HepG2 (cell line): ENCODE results near the gene SAMD8. TPM values are rescaled to one million over a fixed set of nuclear protein-coding genes. Genes with fewer than 3 reads are reported as not detected.

Source experiments
- ATAC-seq: fragments of 200-7000 bp; cut with Tn5 transposase; 3 replicates; pipeline ENCODE4 v1.9.1; 2020; ENCODE audit warnings: mild to moderate bottlenecking, moderate library complexity
- BruUV-seq: library from RNA; stranded (reverse); fragments of 400-500 nt; replicated peaks from 2 replicates; lab custom pipeline; 2021; lab: Mats Ljungman, UMichigan
- CTCF ChIA-PET: fragments of 300-600 bp; formaldehyde crosslinking; extraction: SDS; loops from one replicate; lab custom pipeline; 2021; ENCODE audit warnings: low total read pairs, inconsistent platforms, low intra/inter-chr PET ratio; lab: Yijun Ruan, JAX
- POLR2A ChIA-PET: fragments of 350-600 bp; sonication (Branson Sonifier 250); formaldehyde crosslinking; loops from one replicate; lab custom pipeline; 2020; ENCODE audit warnings: antibody characterized with exemption, inconsistent platforms; lab: Yijun Ruan, JAX
- DNase-seq: peaks from one replicate; pipeline ENCODE4 v3.0.0-alpha.2; 2015; ENCODE audit warnings: low spot score
- FAIRE-seq: peaks from 3 replicates; lab custom pipeline; 2011; peaks lifted over from hg19 to GRCh38; lab: Jason Lieb, UNC
- H2AFZ ChIP-seq: one replicate; pipeline ENCODE4 v1.6.1; 2011; ENCODE audit warnings: low read length, inconsistent platforms
- H3K27ac ChIP-seq: fragments of 300-600 bp; 3 replicates; pipeline ENCODE4 v1.8.0; 2011; ENCODE audit warnings: mixed run types, mild to moderate bottlenecking, mixed read lengths, low read length, inconsistent platforms; ENCODE audit not compliant: insufficient read depth; ENCODE audit errors: extremely low read length
- H3K27me3 ChIP-seq, 2 experiments: fragments of 200-600 bp in 1 of 2; 2 replicates in 1 of 2; 3 replicates in 1 of 2; pipeline versions ENCODE4 v1.6.0 to v1.8.0; 2011; ENCODE audit warnings: low read length in 2 of 2, mild to moderate bottlenecking in 2 of 2, moderate library complexity in 2 of 2, inconsistent platforms in 1 of 2; ENCODE audit not compliant: insufficient read depth in 2 of 2, control insufficient read depth in 1 of 2
- H3K36me3 ChIP-seq, 2 experiments: fragments of 200-600 bp in 1 of 2; replicated peaks in 1 of 2; 2 replicates in 1 of 2; 3 replicates in 1 of 2; pipeline versions ENCODE4 v1.5.1 to v1.8.0; 2011; ENCODE audit warnings: low read length in 2 of 2, inconsistent platforms in 1 of 2; ENCODE audit not compliant: insufficient read depth in 2 of 2, control insufficient read depth in 1 of 2
- H3K4me1 ChIP-seq: 2 replicates; pipeline ENCODE4 v1.5.1; 2012; ENCODE audit warnings: low read length, inconsistent platforms; ENCODE audit not compliant: insufficient read depth
- H3K4me2 ChIP-seq: 2 replicates; pipeline ENCODE4 v1.6.0; 2011; ENCODE audit warnings: low read depth, low read length, inconsistent platforms
- H3K4me3 ChIP-seq, 3 experiments: fragments of 200-600 bp in 1 of 3; sonication (generic), shearing (Covaris generic) in 1 of 3; replicated peaks in 1 of 3; 2 replicates each; pipeline ENCODE4 v1.5.1; 2011 to 2016; ENCODE audit warnings: low read length in 3 of 3, inconsistent platforms in 2 of 3, low read depth in 2 of 3, mild to moderate bottlenecking in 2 of 3, control low read depth in 1 of 3, mixed read lengths in 1 of 3; ENCODE audit not compliant: insufficient read depth in 1 of 3
- H3K79me2 ChIP-seq: one replicate; pipeline ENCODE4 v1.6.1; 2011; ENCODE audit warnings: low read length, inconsistent platforms; ENCODE audit not compliant: insufficient read depth
- H3K9ac ChIP-seq: 2 replicates; pipeline ENCODE4 v1.6.0; 2011; ENCODE audit warnings: mild to moderate bottlenecking, low read depth, low read length, inconsistent platforms; ENCODE audit not compliant: insufficient read depth
- H3K9me3 ChIP-seq: 2 replicates; pipeline ENCODE4 v1.5.1; 2012; ENCODE audit warnings: mild to moderate bottlenecking, low read length
- H4K20me1 ChIP-seq: 2 replicates; pipeline ENCODE4 v1.6.0; 2011; ENCODE audit warnings: inconsistent platforms, mild to moderate bottlenecking, low read length, moderate library complexity; ENCODE audit not compliant: insufficient read depth
- CBX1 ChIP-seq: IDR thresholded peaks from one replicate; pipeline ENCODE4 v1.6.1; 2016; ENCODE audit warnings: antibody characterized with exemption, low read depth
- HDAC6 ChIP-seq: fragments of 200-600 bp; sonication (generic); IDR thresholded peaks from 2 replicates; pipeline ENCODE4 v1.7.0; 2017; ENCODE audit warnings: mild to moderate bottlenecking, antibody characterized with exemption, low read length, low read depth
- MED13 ChIP-seq: sonication (generic); formaldehyde crosslinking; IDR thresholded peaks from 2 replicates; pipeline ENCODE4 v1.5.0; 2020; ENCODE audit warnings: missing genetic modification reagents
- ZNF205 ChIP-seq: IDR thresholded peaks from 2 replicates; pipeline ENCODE4 v1.6.1; 2018; ENCODE audit warnings: missing biosample characterization, missing genetic modification reagents
- ZNF383 ChIP-seq: sonication (generic); formaldehyde crosslinking; IDR thresholded peaks from 2 replicates; pipeline ENCODE4 v1.4.0; 2020; ENCODE audit warnings: missing genetic modification reagents, mild to moderate bottlenecking, borderline replicate concordance
- ZZZ3 ChIP-seq: sonication (generic); formaldehyde crosslinking; IDR thresholded peaks from 2 replicates; pipeline ENCODE4 v1.4.0; 2020; ENCODE audit warnings: missing genetic modification reagents, mild to moderate bottlenecking, borderline replicate concordance
- WGBS: methylation state at CpG from one replicate; pipeline ENCODE4 v1.1.6; 2017; ENCODE audit warnings: low lambda C conversion rate; 5-methylcytosine and 5-hydroxymethylcytosine counted together
- in situ Hi-C: cut with HindIII; loops from 2 replicates; pipeline ENCODE4 v1.10.0; 2017; ENCODE audit warnings: low pct_unique_long_range_greater_than_20kb; ENCODE audit not compliant: extremely low pct_ligation_motif_present
- intact Hi-C: fragments of 100-400 bp; cut with micrococcal nuclease; formaldehyde crosslinking; loops from one replicate; pipeline ENCODE4 v1.10.0; 2022; ENCODE audit not compliant: unreplicated experiment
- polyA plus RNA-seq, 8 experiments: library from polyadenylated mRNA; depleted of rRNA in 3 of 8; stranded (reverse) in 7 of 8; unstranded in 1 of 8; fragments of >200 nt; fragmentation: Illumina TruSeq in 4 of 8; extraction: Trizol in 4 of 8; gene quantifications; 2 replicates each; pipeline versions ENCODE4 v1.2.1 to v1.2.3, GENCODE V29; 2011 to 2016; ENCODE audit warnings: low read depth in 4 of 8, missing spikeins in 1 of 8, mixed read lengths in 1 of 8; ENCODE audit not compliant: insufficient read depth in 1 of 8
- total RNA-seq, 5 experiments: library from RNA; depleted of rRNA; stranded (reverse); fragments of >200 nt; fragmentation: Illumina TruSeq; extraction: Trizol; gene quantifications; 2 replicates each; pipeline ENCODE4 v1.2.3, GENCODE V29; 2016; ENCODE audit warnings: low read depth in 1 of 5
- TF ChIP-seq, protein P1 (sequence below): sonication (generic); formaldehyde crosslinking; IDR thresholded peaks from 2 replicates; pipeline ENCODE4 v1.4.0; 2020; ENCODE audit warnings: missing genetic modification reagents
- TF ChIP-seq, protein P2 (sequence below): sonication (generic); formaldehyde crosslinking; IDR thresholded peaks from one replicate; pipeline ENCODE4 v1.5.1; 2020; ENCODE audit warnings: mild to moderate bottlenecking, missing genetic modification reagents; ENCODE audit errors: not compliant biosample characterization

SAMD8 gene
- total and polyA plus RNA-seq, 2 of the 13 experiments (the other 11 are each of a cell fraction or from before 2014, with no cell fraction given): 10.4 to 13.2 TPM

DNA sequence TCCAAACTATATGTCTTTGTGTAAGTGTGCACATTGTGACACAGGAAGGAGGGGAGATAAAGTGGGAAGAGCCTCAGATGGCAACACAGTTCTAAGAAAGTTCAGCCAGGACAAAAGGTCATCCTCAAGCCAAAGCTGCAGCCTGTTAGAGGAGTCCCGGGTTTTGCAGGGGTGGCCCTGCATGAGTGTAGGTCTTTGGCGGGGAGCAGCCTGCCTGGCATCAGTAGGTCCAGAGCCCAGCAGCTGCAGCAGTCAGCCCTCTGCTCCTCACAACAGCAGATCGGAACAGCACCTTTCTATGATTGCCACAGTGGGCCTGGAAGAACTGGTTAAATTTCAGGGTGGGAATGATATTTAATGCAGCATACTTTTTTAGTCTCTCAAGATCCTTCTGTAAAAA, 85.6 kb downstream of the SAMD8 start:
- DNase-seq (no peak), ATAC-seq (no peak), FAIRE-seq (no peak)
- peaks cover 12% of the 10 kb centered on the region for H3K4me1 ChIP-seq
- CTCF ChIA-PET: no interaction called here
- 83% methylated on average over 3 of the region's 3 CpGs for WGBS
- no peak overlapping the region for H3K4me2 ChIP-seq
- no peak overlapping the region for H3K27ac ChIP-seq
- in situ Hi-C loops: no loop called here
- BruUV-seq: no TSS peak
- no peaks in the 10 kb centered on the region for H3K9me3 ChIP-seq
- H2AFZ ChIP-seq: no peak overlapping the region
- H3K4me3 ChIP-seq: no peak overlapping the region
- H3K27me3 ChIP-seq: no peaks in the 10 kb centered on the region; a peak in 1 of 5 replicates
- intact Hi-C loops: no loop called here
- no peaks in the 10 kb centered on the region for H4K20me1 ChIP-seq
- H3K9ac ChIP-seq: no peak overlapping the region
- POLR2A ChIA-PET: interaction anchor here (0.9 to 2.1 kb wide), 2 partner anchors 12 to 14 kb away, joined by 7 to 11 read pairs; partner anchors contain the start of gene VDAC2
- no peaks in the 10 kb centered on the region for H3K36me3 ChIP-seq
- H3K79me2 ChIP-seq: no peaks in the 10 kb centered on the region
- no peak for TF ChIP-seq CBX1
- TF ChIP-seq MED13 (CRISPR knock-in tag): no peak
- TF ChIP-seq, protein P1, sequence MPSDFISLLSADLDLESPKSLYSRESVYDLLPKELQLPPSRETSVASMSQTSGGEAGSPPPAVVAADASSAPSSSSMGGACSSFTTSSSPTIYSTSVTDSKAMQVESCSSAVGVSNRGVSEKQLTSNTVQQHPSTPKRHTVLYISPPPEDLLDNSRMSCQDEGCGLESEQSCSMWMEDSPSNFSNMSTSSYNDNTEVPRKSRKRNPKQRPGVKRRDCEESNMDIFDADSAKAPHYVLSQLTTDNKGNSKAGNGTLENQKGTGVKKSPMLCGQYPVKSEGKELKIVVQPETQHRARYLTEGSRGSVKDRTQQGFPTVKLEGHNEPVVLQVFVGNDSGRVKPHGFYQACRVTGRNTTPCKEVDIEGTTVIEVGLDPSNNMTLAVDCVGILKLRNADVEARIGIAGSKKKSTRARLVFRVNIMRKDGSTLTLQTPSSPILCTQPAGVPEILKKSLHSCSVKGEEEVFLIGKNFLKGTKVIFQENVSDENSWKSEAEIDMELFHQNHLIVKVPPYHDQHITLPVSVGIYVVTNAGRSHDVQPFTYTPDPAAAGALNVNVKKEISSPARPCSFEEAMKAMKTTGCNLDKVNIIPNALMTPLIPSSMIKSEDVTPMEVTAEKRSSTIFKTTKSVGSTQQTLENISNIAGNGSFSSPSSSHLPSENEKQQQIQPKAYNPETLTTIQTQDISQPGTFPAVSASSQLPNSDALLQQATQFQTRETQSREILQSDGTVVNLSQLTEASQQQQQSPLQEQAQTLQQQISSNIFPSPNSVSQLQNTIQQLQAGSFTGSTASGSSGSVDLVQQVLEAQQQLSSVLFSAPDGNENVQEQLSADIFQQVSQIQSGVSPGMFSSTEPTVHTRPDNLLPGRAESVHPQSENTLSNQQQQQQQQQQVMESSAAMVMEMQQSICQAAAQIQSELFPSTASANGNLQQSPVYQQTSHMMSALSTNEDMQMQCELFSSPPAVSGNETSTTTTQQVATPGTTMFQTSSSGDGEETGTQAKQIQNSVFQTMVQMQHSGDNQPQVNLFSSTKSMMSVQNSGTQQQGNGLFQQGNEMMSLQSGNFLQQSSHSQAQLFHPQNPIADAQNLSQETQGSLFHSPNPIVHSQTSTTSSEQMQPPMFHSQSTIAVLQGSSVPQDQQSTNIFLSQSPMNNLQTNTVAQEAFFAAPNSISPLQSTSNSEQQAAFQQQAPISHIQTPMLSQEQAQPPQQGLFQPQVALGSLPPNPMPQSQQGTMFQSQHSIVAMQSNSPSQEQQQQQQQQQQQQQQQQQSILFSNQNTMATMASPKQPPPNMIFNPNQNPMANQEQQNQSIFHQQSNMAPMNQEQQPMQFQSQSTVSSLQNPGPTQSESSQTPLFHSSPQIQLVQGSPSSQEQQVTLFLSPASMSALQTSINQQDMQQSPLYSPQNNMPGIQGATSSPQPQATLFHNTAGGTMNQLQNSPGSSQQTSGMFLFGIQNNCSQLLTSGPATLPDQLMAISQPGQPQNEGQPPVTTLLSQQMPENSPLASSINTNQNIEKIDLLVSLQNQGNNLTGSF (CRISPR knock-in tag): no peak
- TF ChIP-seq ZNF383 (CRISPR knock-in tag): no peak
- no peak for TF ChIP-seq ZZZ3 (CRISPR knock-in tag)
- TF ChIP-seq, protein P2, sequence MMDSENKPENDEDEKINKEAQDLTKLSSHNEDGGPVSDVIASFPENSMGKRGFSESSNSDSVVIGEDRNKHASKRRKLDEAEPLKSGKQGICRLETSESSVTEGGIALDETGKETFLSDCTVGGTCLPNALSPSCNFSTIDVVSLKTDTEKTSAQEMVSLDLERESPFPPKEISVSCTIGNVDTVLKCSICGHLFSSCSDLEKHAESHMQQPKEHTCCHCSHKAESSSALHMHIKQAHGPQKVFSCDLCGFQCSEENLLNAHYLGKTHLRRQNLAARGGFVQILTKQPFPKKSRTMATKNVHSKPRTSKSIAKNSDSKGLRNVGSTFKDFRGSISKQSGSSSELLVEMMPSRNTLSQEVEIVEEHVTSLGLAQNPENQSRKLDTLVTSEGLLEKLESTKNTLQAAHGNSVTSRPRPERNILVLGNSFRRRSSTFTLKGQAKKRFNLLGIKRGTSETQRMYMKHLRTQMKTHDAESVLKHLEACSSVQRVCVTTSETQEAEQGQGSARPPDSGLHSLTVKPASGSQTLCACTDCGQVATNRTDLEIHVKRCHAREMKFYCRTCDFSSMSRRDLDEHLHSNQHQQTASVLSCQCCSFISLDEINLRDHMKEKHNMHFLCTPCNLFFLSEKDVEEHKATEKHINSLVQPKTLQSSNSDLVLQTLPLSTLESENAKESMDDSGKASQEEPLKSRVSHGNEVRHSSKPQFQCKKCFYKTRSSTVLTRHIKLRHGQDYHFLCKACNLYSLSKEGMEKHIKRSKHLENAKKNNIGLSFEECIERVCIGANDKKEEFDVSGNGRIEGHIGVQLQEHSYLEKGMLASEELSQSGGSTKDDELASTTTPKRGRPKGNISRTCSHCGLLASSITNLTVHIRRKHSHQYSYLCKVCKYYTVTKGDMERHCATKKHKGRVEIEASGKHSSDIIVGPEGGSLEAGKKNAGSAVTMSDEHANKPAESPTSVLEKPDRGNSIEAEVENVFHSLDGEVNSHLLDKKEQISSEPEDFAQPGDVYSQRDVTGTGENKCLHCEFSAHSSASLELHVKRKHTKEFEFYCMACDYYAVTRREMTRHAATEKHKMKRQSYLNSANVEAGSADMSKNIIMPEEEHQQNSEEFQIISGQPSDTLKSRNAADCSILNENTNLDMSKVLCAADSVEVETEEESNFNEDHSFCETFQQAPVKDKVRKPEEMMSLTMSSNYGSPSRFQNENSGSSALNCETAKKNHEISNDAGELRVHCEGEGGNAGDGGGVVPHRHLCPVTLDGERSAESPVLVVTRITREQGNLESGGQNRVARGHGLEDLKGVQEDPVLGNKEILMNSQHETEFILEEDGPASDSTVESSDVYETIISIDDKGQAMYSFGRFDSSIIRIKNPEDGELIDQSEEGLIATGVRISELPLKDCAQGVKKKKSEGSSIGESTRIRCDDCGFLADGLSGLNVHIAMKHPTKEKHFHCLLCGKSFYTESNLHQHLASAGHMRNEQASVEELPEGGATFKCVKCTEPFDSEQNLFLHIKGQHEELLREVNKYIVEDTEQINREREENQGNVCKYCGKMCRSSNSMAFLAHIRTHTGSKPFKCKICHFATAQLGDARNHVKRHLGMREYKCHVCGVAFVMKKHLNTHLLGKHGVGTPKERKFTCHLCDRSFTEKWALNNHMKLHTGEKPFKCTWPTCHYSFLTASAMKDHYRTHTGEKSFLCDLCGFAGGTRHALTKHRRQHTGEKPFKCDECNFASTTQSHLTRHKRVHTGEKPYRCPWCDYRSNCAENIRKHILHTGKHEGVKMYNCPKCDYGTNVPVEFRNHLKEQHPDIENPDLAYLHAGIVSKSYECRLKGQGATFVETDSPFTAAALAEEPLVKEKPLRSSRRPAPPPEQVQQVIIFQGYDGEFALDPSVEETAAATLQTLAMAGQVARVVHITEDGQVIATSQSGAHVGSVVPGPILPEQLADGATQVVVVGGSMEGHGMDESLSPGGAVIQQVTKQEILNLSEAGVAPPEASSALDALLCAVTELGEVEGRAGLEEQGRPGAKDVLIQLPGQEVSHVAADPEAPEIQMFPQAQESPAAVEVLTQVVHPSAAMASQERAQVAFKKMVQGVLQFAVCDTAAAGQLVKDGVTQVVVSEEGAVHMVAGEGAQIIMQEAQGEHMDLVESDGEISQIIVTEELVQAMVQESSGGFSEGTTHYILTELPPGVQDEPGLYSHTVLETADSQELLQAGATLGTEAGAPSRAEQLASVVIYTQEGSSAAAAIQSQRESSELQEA (CRISPR knock-in tag): no peak
- no peak for TF ChIP-seq HDAC6
- TF ChIP-seq ZNF205 (CRISPR knock-in tag): no peak
